Erythroblast (primary cell): Measurements from ENCODE around the gene HCFC2.

Experiments
- GATA1 ChIP-seq: IDR thresholded peaks from 2 replicates; pipeline ENCODE4 v1.6.1; 2011; ENCODE audit warnings: low read depth, mild to moderate bottlenecking, control low read depth, low read length, moderate library complexity
- POLR2A ChIP-seq: IDR thresholded peaks from 2 replicates; pipeline ENCODE4 v1.6.1; 2011; ENCODE audit warnings: mild to moderate bottlenecking, low read length

- TF ChIP-seq POLR2A (no peak), GATA1 (no peak)
Measured at GRCh38 chr12:104057771-104058197, 6.5 kb upstream of the HCFC2 start.
